HCT116 (cell line): ENCODE measurements around the gene COA8. TPM values are rescaled to one million over a fixed set of nuclear protein-coding genes. Genes with fewer than 3 reads are reported as not detected.

Experiments
- ATAC-seq: fragments of 200-7000 bp; cut with Tn5 transposase; 2 replicates; pipeline ENCODE4 v1.9.1; 2020; ENCODE audit warnings: mild to moderate bottlenecking, moderate library complexity
- BruUV-seq: library from RNA; stranded (reverse); fragments of 400-500 nt; replicated peaks from 2 replicates; lab custom pipeline; 2021; lab: Mats Ljungman, UMichigan
- CTCF ChIA-PET: fragments of 300-600 bp; sonication (Branson Sonifier 250); formaldehyde crosslinking; loops from one replicate; lab custom pipeline; 2021; ENCODE audit warnings: antibody characterized with exemption; lab: Charles Lee
- POLR2A ChIA-PET: fragments of 300-600, 350-600 bp; sonication (Branson Sonifier 250); formaldehyde crosslinking; loops from one replicate; lab custom pipeline; 2021; ENCODE audit warnings: antibody characterized with exemption; lab: Charles Lee
- RAD21 ChIA-PET, 2 experiments: fragments of 300-600 bp; sonication (Branson Sonifier 250); formaldehyde crosslinking; loops; one replicate each; lab custom pipeline; 2023; ENCODE audit warnings: low total read pairs in 2 of 2; ENCODE audit not compliant: uncharacterized antibody in 2 of 2, unreplicated experiment in 2 of 2, low non-redundant PET in 1 of 2; lab: Charles Lee
- DNase-seq: peaks from one replicate; pipeline ENCODE4 v3.0.0-alpha.2; 2010; ENCODE audit warnings: low read depth, low spot score
- H2AFZ ChIP-seq: fragments of 200-600 bp; shearing (Covaris generic), sonication (generic); 2 replicates; pipeline ENCODE4 v1.6.1; 2017; ENCODE audit warnings: low read depth, mixed run types, mixed read lengths, antibody characterized with exemption, low read length; ENCODE audit not compliant: poor library complexity, severe bottlenecking
- H3K27ac ChIP-seq: 2 replicates; pipeline ENCODE4 v1.5.1; 2012; ENCODE audit warnings: low read depth, low read length
- H3K27me3 ChIP-seq: fragments of 200-600 bp; sonication (generic); 2 replicates; pipeline ENCODE4 v1.6.1; 2016; ENCODE audit warnings: mixed run types, low read length, mixed read lengths; ENCODE audit not compliant: insufficient read depth
- H3K36me3 ChIP-seq, 2 experiments: fragments of 200-500 bp in 1 of 2; fragments of 200-600 bp in 1 of 2; sonication (Bioruptor generic) in 1 of 2; sonication (generic) in 1 of 2; 2 replicates each; pipeline versions ENCODE4 v1.5.1 to v1.6.1; 2014 to 2016; ENCODE audit warnings: low read length in 2 of 2, inconsistent platforms in 1 of 2, mixed read lengths in 1 of 2, mixed run types in 1 of 2; ENCODE audit not compliant: insufficient read depth in 2 of 2, control insufficient read depth in 1 of 2
- H3K4me1 ChIP-seq, 2 experiments: fragments of 200-600 bp in 1 of 2; sonication (generic) in 1 of 2; 2 replicates each; pipeline versions ENCODE4 v1.5.1 to v1.6.1; 2012 to 2017; ENCODE audit warnings: low read length in 2 of 2, inconsistent platforms in 1 of 2, mild to moderate bottlenecking in 1 of 2, mixed read lengths in 1 of 2, mixed run types in 1 of 2, moderate library complexity in 1 of 2; ENCODE audit not compliant: insufficient read depth in 2 of 2, control insufficient read depth in 1 of 2
- H3K4me2 ChIP-seq: fragments of 200-600 bp; sonication (generic); 2 replicates; pipeline ENCODE4 v1.6.1; 2017; ENCODE audit warnings: mixed run types, low read length, mixed read lengths
- H3K4me3 ChIP-seq, 2 experiments: fragments of 200-600 bp in 1 of 2; sonication (generic) in 1 of 2; replicated peaks in 1 of 2; 2 replicates each; pipeline ENCODE4 v1.5.1; 2011 to 2016; ENCODE audit warnings: low read length in 2 of 2, control low read depth in 1 of 2, low read depth in 1 of 2, mild to moderate bottlenecking in 1 of 2, mixed read lengths in 1 of 2, mixed run types in 1 of 2
- H3K79me2 ChIP-seq: fragments of 200-600 bp; sonication (generic); 2 replicates; pipeline ENCODE4 v1.6.1; 2017; ENCODE audit warnings: mild to moderate bottlenecking, mixed run types, low read length, moderate library complexity, mixed read lengths; ENCODE audit not compliant: insufficient read depth
- H3K9ac ChIP-seq: fragments of 200-600 bp; sonication (generic); 2 replicates; pipeline ENCODE4 v1.6.1; 2016; ENCODE audit warnings: low read length, mixed read lengths
- H3K9me2 ChIP-seq: fragments of 200-600 bp; sonication (generic), shearing (Covaris generic); 2 replicates; pipeline ENCODE4 v1.6.1; 2017; ENCODE audit warnings: mixed run types, mild to moderate bottlenecking, moderate library complexity; ENCODE audit not compliant: insufficient read depth
- H3K9me3 ChIP-seq, 2 experiments: fragments of 200-500 bp in 1 of 2; fragments of 200-600 bp in 1 of 2; sonication (Bioruptor generic) in 1 of 2; sonication (generic) in 1 of 2; 2 replicates each; pipeline ENCODE4 v1.6.1; 2014 to 2017; ENCODE audit warnings: low read length in 2 of 2, mixed read lengths in 2 of 2, inconsistent platforms in 1 of 2, low read depth in 1 of 2, mild to moderate bottlenecking in 1 of 2, mixed run types in 1 of 2, moderate library complexity in 1 of 2; ENCODE audit not compliant: control insufficient read depth in 1 of 2, insufficient read depth in 1 of 2
- H4K20me1 ChIP-seq: fragments of 200-600 bp; sonication (generic), shearing (Covaris generic); 2 replicates; pipeline ENCODE4 v1.6.1; 2017; ENCODE audit warnings: mixed run types, mild to moderate bottlenecking, moderate library complexity; ENCODE audit not compliant: insufficient read depth
- EGR1 ChIP-seq: IDR thresholded peaks from 2 replicates; pipeline ENCODE4 v1.6.1; 2012; ENCODE audit warnings: low read depth
- ELF1 ChIP-seq: IDR thresholded peaks from 2 replicates; pipeline ENCODE4 v1.6.1; 2012; ENCODE audit warnings: low read depth, borderline replicate concordance
- EZH2 ChIP-seq: fragments of 200-600 bp; sonication (generic); IDR thresholded peaks from 2 replicates; pipeline ENCODE4 v1.6.1; 2017; ENCODE audit warnings: antibody characterized with exemption, mixed run types
- EZH2phosphoT487 ChIP-seq: fragments of 200-600 bp; IDR thresholded peaks from 2 replicates; pipeline ENCODE4 v1.6.1; 2018; ENCODE audit warnings: antibody characterized with exemption, borderline replicate concordance
- FOSL1 ChIP-seq: IDR thresholded peaks from 2 replicates; pipeline ENCODE4 v1.6.1; 2012; ENCODE audit warnings: low read depth
- JUND ChIP-seq: IDR thresholded peaks from 2 replicates; pipeline ENCODE4 v1.6.1; 2012
- POLR2AphosphoS5 ChIP-seq: IDR thresholded peaks from 2 replicates; pipeline ENCODE4 v1.6.1; 2011; ENCODE audit warnings: mild to moderate bottlenecking, low read depth, low read length, moderate library complexity
- SIN3A ChIP-seq: IDR thresholded peaks from 2 replicates; pipeline ENCODE4 v1.6.1; 2012; ENCODE audit warnings: low read depth
- SRF ChIP-seq: IDR thresholded peaks from 2 replicates; pipeline ENCODE4 v1.6.1; 2012; ENCODE audit warnings: low read depth
- TCF7L2 ChIP-seq: IDR thresholded peaks from 2 replicates; pipeline ENCODE4 v1.7.0; 2011; ENCODE audit warnings: borderline replicate concordance, inconsistent platforms; ENCODE audit not compliant: insufficient read depth, insufficient read length; ENCODE audit errors: extremely low read depth
- intact Hi-C: fragments of 100-400 bp; cut with micrococcal nuclease; formaldehyde crosslinking; loops from 2 replicates; pipeline ENCODE4 v1.10.0; 2022
- total RNA-seq: library from RNA; stranded (reverse); gene quantifications from one replicate; pipeline ENCODE4 v1.2.1, GENCODE V29; 2021; ENCODE audit not compliant: unreplicated experiment
- TF ChIP-seq, protein P1 (sequence below), 3 experiments: fragments of 200-600 bp in 1 of 3; sonication (generic) in 1 of 3; IDR thresholded peaks in 2 of 3; conservative IDR thresholded peaks in 1 of 3; 2 replicates each; pipeline ENCODE4 v1.5.1; 2012 to 2017; ENCODE audit warnings: low read depth in 2 of 3, low read length in 2 of 3, antibody characterized with exemption in 1 of 3, borderline replicate concordance in 1 of 3, control low read depth in 1 of 3, mild to moderate bottlenecking in 1 of 3, mixed read lengths in 1 of 3, mixed run types in 1 of 3, moderate library complexity in 1 of 3; ENCODE audit not compliant: insufficient read depth in 1 of 3
- TF ChIP-seq, protein P2 (sequence below): IDR thresholded peaks from 2 replicates; pipeline ENCODE4 v1.6.1; 2012; ENCODE audit warnings: low read depth
- TF ChIP-seq, protein P3 (sequence below): IDR thresholded peaks from 2 replicates; pipeline ENCODE4 v1.6.1; 2012

Gene COA8
- total RNA-seq, 1 experiment from 2014 or later: 29.4 TPM

DNA sequence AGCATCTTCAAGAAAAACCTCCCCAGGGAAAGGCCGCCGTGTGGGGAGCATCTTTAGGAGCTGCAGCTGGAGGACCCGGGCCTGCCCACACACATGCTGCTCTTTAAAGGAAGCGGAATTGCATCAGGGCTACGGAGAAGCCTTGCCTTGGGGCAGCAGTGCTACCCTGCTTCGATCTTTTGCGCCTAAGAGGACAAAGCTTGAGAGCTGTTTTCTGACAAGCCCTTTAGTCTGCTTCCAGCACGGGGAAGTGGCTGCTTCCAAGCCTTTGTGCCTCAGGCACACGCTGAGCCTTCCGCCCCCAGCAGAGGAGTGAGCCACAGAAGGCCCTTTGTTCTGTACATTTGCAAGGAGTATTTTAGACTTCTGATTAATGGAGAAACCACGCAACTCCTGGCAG is 31.5 kb downstream of the COA8 start:
- ChIA-PET CTCF (no interaction called here), RAD21 (no interaction called here), POLR2A (no interaction called here)
- TF ChIP-seq, protein P1, sequence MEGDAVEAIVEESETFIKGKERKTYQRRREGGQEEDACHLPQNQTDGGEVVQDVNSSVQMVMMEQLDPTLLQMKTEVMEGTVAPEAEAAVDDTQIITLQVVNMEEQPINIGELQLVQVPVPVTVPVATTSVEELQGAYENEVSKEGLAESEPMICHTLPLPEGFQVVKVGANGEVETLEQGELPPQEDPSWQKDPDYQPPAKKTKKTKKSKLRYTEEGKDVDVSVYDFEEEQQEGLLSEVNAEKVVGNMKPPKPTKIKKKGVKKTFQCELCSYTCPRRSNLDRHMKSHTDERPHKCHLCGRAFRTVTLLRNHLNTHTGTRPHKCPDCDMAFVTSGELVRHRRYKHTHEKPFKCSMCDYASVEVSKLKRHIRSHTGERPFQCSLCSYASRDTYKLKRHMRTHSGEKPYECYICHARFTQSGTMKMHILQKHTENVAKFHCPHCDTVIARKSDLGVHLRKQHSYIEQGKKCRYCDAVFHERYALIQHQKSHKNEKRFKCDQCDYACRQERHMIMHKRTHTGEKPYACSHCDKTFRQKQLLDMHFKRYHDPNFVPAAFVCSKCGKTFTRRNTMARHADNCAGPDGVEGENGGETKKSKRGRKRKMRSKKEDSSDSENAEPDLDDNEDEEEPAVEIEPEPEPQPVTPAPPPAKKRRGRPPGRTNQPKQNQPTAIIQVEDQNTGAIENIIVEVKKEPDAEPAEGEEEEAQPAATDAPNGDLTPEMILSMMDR (IDR thresholded peaks at IDR 0.05 in 2 of 3, conservative IDR thresholded peaks at IDR 0.05 in 1 of 3; ENCODE audit: borderline replicate concordance in 1 of 3, insufficient read depth in 1 of 3, low read depth in 2 of 3, low read length in 2 of 3): no peak
- intact Hi-C loops: no loop called here
- no peaks in the 10 kb centered on the region for H3K9me3 ChIP-seq
- H3K79me2 ChIP-seq: no peaks in the 10 kb centered on the region
- no TSS peak for BruUV-seq
- H3K9me2 ChIP-seq: no peaks in the 10 kb centered on the region
- DNase-seq (no peak), ATAC-seq (no peak)
- H3K9ac ChIP-seq: no peak overlapping the region
- no peak overlapping the region for H3K4me3 ChIP-seq
- H3K27ac ChIP-seq: no peak overlapping the region
- H2AFZ ChIP-seq: no peak overlapping the region
- no peaks in the 10 kb centered on the region for H3K36me3 ChIP-seq
- peaks cover 12 to 13% of the 10 kb centered on the region in 2 experiments for H3K4me1 ChIP-seq
- no peaks in the 10 kb centered on the region for H3K27me3 ChIP-seq
- H3K4me2 ChIP-seq: no peak overlapping the region
- no peaks in the 10 kb centered on the region for H4K20me1 ChIP-seq

DNA sequence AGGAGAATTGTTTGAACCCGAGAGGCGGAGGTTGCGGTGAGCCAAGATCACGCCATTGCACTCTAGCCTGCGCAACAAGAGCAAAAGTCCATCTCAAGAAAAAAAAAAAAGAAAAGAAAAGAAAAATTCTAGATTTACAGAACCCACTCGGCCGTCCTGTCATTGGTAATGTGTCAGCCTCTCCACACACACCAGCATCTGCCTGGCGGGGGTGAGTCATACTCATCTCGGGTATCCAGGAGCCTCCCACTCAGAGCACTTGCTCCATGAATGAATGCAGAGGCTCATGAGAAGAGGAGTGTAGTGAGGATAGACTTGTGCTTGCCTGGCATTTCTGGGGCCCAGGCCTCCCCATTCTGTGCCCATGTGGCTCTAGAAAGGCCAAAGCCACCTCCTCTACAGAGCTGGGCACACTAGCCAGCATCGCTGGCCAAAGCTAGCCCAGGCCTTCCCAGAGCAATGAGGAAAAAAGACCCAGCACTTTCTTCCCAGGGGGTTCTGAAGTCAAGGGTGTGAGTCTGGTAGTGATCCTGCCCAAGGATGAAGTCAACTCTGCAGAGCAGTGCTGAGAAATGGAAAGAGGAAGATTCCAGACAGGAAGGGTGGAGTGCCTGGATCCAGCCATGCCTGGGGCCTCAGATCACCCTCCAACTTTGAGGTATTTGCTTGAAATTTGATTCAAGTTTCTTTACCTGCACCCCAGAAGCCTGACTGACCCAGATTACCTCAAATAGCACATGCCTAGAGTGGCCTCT is 35.0 kb downstream of the COA8 start:
- peak overlapping the region; percentile 56 for H3K4me2 ChIP-seq
- ChIA-PET CTCF (no interaction called here), RAD21 (no interaction called here), POLR2A (no interaction called here)
- no peaks in the 10 kb centered on the region for H3K27me3 ChIP-seq
- H3K27ac ChIP-seq: 0 out of 2 replicates have a peak overlapping the region, but pooled peaks have one; percentile 20
- no peaks in the 10 kb centered on the region for H4K20me1 ChIP-seq
- H3K9ac ChIP-seq: no peak overlapping the region
- no peak overlapping the region for H3K4me3 ChIP-seq
- no peaks in the 10 kb centered on the region for H3K9me3 ChIP-seq
- H2AFZ ChIP-seq: no peak overlapping the region
- TSS peak; percentile 17 for BruUV-seq
- H3K9me2 ChIP-seq: no peaks in the 10 kb centered on the region
- DNase-seq: peak; percentile 26
- H3K4me1 ChIP-seq: peaks cover 12 to 13% of the 10 kb centered on the region in 2 experiments
- ATAC-seq: peak; percentile 89
- H3K79me2 ChIP-seq: no peaks in the 10 kb centered on the region
- intact Hi-C loops: no loop called here
- no peaks in the 10 kb centered on the region for H3K36me3 ChIP-seq
- TF ChIP-seq, protein P2, sequence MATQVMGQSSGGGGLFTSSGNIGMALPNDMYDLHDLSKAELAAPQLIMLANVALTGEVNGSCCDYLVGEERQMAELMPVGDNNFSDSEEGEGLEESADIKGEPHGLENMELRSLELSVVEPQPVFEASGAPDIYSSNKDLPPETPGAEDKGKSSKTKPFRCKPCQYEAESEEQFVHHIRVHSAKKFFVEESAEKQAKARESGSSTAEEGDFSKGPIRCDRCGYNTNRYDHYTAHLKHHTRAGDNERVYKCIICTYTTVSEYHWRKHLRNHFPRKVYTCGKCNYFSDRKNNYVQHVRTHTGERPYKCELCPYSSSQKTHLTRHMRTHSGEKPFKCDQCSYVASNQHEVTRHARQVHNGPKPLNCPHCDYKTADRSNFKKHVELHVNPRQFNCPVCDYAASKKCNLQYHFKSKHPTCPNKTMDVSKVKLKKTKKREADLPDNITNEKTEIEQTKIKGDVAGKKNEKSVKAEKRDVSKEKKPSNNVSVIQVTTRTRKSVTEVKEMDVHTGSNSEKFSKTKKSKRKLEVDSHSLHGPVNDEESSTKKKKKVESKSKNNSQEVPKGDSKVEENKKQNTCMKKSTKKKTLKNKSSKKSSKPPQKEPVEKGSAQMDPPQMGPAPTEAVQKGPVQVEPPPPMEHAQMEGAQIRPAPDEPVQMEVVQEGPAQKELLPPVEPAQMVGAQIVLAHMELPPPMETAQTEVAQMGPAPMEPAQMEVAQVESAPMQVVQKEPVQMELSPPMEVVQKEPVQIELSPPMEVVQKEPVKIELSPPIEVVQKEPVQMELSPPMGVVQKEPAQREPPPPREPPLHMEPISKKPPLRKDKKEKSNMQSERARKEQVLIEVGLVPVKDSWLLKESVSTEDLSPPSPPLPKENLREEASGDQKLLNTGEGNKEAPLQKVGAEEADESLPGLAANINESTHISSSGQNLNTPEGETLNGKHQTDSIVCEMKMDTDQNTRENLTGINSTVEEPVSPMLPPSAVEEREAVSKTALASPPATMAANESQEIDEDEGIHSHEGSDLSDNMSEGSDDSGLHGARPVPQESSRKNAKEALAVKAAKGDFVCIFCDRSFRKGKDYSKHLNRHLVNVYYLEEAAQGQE: no peak
- TF ChIP-seq POLR2AphosphoS5 (no peak), ELF1 (no peak), EZH2phosphoT487 (no peak), SRF (no peak), SIN3A (no peak), FOSL1 (peak; percentile 58), EGR1 (peak; percentile 46; the same call in 1 of the 2 replicates), EZH2 (no peak), JUND (peak; percentile 62), TCF7L2 (no peak)
- TF ChIP-seq, protein P3, sequence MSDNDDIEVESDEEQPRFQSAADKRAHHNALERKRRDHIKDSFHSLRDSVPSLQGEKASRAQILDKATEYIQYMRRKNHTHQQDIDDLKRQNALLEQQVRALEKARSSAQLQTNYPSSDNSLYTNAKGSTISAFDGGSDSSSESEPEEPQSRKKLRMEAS: no peak
